ENCODE data around the gene SLC22A8. TPM values are rescaled to one million over a fixed set of nuclear protein-coding genes. Genes with fewer than 3 reads are reported as not detected.

Gene SLC22A8
- total RNA-seq, 4 donors from 2014 or later, result not detected

- TF ChIP-seq CTCF (IDR thresholded peaks at IDR 0.05) (no peak), POLR2A (IDR thresholded peaks at IDR 0.05) (no peak)
- Histone ChIP-seq H3K27me3 (no peaks in the 10 kb centered on the region), H3K9me3 (no peaks in the 10 kb centered on the region), H3K27ac (no peak overlapping the region), H3K36me3 (no peaks in the 10 kb centered on the region), H3K4me1 (peaks cover 0 to 8% (median 0%) of the 10 kb centered on the region in 4 donors), H3K4me3 (no peak overlapping the region)
- DNase-seq, result no peak
Measured at GRCh38 chr11:62976109-62976508, 39.5 kb downstream of the SLC22A8 start.

- H3K9me3 ChIP-seq, result no peaks in the 10 kb centered on the region
- no peaks in the 10 kb centered on the region for H3K27me3 ChIP-seq
- TF ChIP-seq POLR2A (IDR thresholded peaks at IDR 0.05) (no peak), CTCF (IDR thresholded peaks at IDR 0.05) (peak in 4 of 6 experiments; percentile 40 to 77 (median 66))
- no peak overlapping the region for H3K27ac ChIP-seq
- H3K4me3 ChIP-seq, result no peak overlapping the region
- peaks cover 0 to 8% (median 0%) of the 10 kb centered on the region in 4 donors for H3K4me1 ChIP-seq
- no peaks in the 10 kb centered on the region for H3K36me3 ChIP-seq
- DNase-seq, result peak in 2 of 3 donors; percentile 79 to 85
Measured at GRCh38 chr11:62974848-62975522, 40.7 kb downstream of the SLC22A8 start.

- DNase-seq, result no peak
- Histone ChIP-seq H3K9me3 (no peaks in the 10 kb centered on the region), H3K36me3 (no peaks in the 10 kb centered on the region), H3K27ac (no peak overlapping the region), H3K4me3 (no peak overlapping the region), H3K4me1 (no peaks in the 10 kb centered on the region), H3K27me3 (no peaks in the 10 kb centered on the region)
- no peak for TF ChIP-seq CTCF (IDR thresholded peaks at IDR 0.05)
- no peak for TF ChIP-seq POLR2A (IDR thresholded peaks at IDR 0.05)
Measured at GRCh38 chr11:62965574-62965973, 50.1 kb downstream of the SLC22A8 start.

- Histone ChIP-seq H3K36me3 (no peaks in the 10 kb centered on the region), H3K4me1 (peaks cover 0 to 13% (median 0%) of the 10 kb centered on the region in 4 donors), H3K9me3 (no peaks in the 10 kb centered on the region), H3K27ac (no peak overlapping the region), H3K4me3 (no peak overlapping the region), H3K27me3 (no peaks in the 10 kb centered on the region)
- TF ChIP-seq POLR2A (IDR thresholded peaks at IDR 0.05) (no peak), CTCF (IDR thresholded peaks at IDR 0.05) (no peak)
- no peak for DNase-seq
Measured at GRCh38 chr11:62962391-62962790, 53.2 kb downstream of the SLC22A8 start.

- H3K27me3 ChIP-seq, result no peaks in the 10 kb centered on the region
- peaks cover 0 to 13% (median 0%) of the 10 kb centered on the region in 4 donors for H3K4me1 ChIP-seq
- H3K36me3 ChIP-seq, result no peaks in the 10 kb centered on the region
- no peak overlapping the region for H3K4me3 ChIP-seq
- H3K27ac ChIP-seq, result no peak overlapping the region
- no peak for TF ChIP-seq CTCF (IDR thresholded peaks at IDR 0.05)
- TF ChIP-seq POLR2A (IDR thresholded peaks at IDR 0.05), result no peak
- DNase-seq, result peak in 1 of 3 donors; percentile 15
- H3K9me3 ChIP-seq, result no peaks in the 10 kb centered on the region
Measured at GRCh38 chr11:62961017-62961570, 54.5 kb downstream of the SLC22A8 start.
